ENCODE measurements around the gene MCM5.

The MCM5 gene

GRCh38 chr22:35404176-35404575, 4.2 kb downstream of the MCM5 start:
- DNase-seq = no peak

GRCh38 chr22:35406443-35406842, 6.5 kb downstream of the MCM5 start:
- no peak for DNase-seq

- DNase-seq = no peak
These were observed 7.4 kb downstream of the MCM5 start for GRCh38 chr22:35407362-35407761.

GRCh38 chr22:35409783-35410662, 10.1 kb downstream of the MCM5 start:
- DNase-seq = no peak

GRCh38 chr22:35410663-35411034, 10.7 kb downstream of the MCM5 start:
- DNase-seq = no peak

GRCh38 chr22:35411102-35411501, 11.2 kb downstream of the MCM5 start:
- DNase-seq = no peak

GRCh38 chr22:35413624-35414023, 13.7 kb downstream of the MCM5 start:
- DNase-seq = no peak

GRCh38 chr22:35417606-35418005, 17.7 kb downstream of the MCM5 start:
- no peak for DNase-seq

GRCh38 chr22:35418088-35418487, 18.1 kb downstream of the MCM5 start:
- no peak for DNase-seq

GRCh38 chr22:35418731-35419130, 18.8 kb downstream of the MCM5 start:
- DNase-seq = no peak

- no peak for DNase-seq
These were observed 19.8 kb downstream of the MCM5 start for GRCh38 chr22:35419756-35420155.

- no peak for DNase-seq
These were observed 21.2 kb downstream of the MCM5 start for GRCh38 chr22:35421121-35421520.

- DNase-seq = no peak
These were observed 22.2 kb downstream of the MCM5 start for GRCh38 chr22:35422145-35422544.

GRCh38 chr22:35422936-35423335, 23.0 kb downstream of the MCM5 start:
- DNase-seq = no peak

- DNase-seq = no peak
These were observed 24.1 kb downstream of the MCM5 start for GRCh38 chr22:35424081-35424480.

GRCh38 chr22:35424761-35425160, 24.8 kb downstream of the MCM5 start:
- DNase-seq = no peak

GRCh38 chr22:35425546-35425945, 25.6 kb downstream of the MCM5 start:
- no peak for DNase-seq

GRCh38 chr22:35425971-35426800, 26.2 kb downstream of the MCM5 start:
- peak; percentile 35 for DNase-seq

- no peak for DNase-seq
These were observed 26.8 kb downstream of the MCM5 start for GRCh38 chr22:35426801-35427140.

- peak; percentile 92 for DNase-seq
These were observed 31.0 kb downstream of the MCM5 start for GRCh38 chr22:35430897-35431322.

- DNase-seq = no peak
These were observed 31.7 kb downstream of the MCM5 start for GRCh38 chr22:35431483-35432227.

GRCh38 chr22:35432228-35432905, 32.4 kb downstream of the MCM5 start:
- no peak for DNase-seq
